ENCODE results near the gene LRRC32.

DNA sequence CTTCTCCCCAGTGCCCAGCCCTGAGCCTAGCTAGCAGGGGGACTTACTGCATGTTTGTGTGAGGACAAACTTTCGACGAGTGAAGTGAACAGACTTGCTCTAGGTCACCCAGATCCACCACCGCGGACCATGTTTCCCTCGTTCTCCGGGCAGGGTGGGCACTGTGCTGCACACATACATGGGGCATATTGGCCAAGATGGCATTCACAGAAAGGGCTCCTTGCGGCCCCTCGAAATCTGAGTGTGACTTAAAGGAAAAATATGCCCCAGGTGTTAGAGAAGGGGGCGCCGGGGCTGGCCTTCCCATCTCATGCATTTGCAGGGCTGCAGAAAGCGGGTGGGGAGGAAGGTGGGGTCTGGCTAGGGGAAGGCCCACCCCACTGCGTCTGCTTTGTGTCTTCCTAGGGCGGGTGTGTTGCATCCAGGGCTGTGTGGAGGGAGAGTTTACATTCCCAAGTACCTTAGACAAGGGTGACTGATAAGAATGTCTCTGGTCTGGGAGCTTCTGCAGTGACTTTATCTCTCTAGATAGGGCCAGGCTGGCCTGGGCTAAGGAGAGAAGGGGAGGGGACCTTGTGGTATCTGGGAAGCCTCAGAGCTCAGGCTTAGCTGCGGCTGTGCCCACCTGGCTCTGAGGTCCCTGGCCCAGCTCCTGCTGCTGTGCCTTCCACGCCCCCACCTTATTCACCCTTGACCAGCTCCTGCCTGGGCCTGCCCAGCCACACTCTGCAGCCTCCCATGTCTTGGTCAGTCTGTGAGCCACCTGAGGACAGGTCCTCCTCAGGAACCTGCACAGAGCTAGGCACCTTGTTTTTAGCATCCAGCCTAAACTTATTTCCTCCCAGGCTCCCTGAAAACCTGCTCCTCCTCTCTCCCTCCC, 45.8 kb downstream of the LRRC32 start:
- TF ChIP-seq CTCF (IDR thresholded peaks at IDR 0.05) = no peak
- no peak for TF ChIP-seq POLR2AphosphoS5 (IDR thresholded peaks at IDR 0.05)
